NB4 (cell line): ENCODE data around the gene CDH13.

ENCODE experiments used
- DNase-seq: peaks from one replicate; pipeline ENCODE4 v3.0.0; 2010; ENCODE audit warnings: low read depth
- H3K4me3 ChIP-seq: one replicate; pipeline ENCODE4 v1.5.1; 2011; ENCODE audit warnings: mild to moderate bottlenecking, low read depth, low read length, moderate library complexity
- CTCF ChIP-seq: IDR thresholded peaks from one replicate; pipeline ENCODE4 v1.5.1; 2012; ENCODE audit warnings: low read depth, low read length
- MAX ChIP-seq: IDR thresholded peaks from 2 replicates; pipeline ENCODE4 v1.6.1; 2011; ENCODE audit warnings: low read depth, low read length
- MYC ChIP-seq: IDR thresholded peaks from 2 replicates; pipeline ENCODE4 v1.6.1; 2011; ENCODE audit warnings: low read depth, low read length
- POLR2A ChIP-seq: IDR thresholded peaks from 2 replicates; pipeline ENCODE4 v1.6.1; 2011; ENCODE audit warnings: mild to moderate bottlenecking; ENCODE audit not compliant: insufficient read length; ENCODE audit errors: extremely low read depth

Gene CDH13

GRCh38 chr16:83075956-83076355, 449.2 kb downstream of the CDH13 start:
- H3K4me3 ChIP-seq: no peak overlapping the region
- TF ChIP-seq POLR2A (no peak), MAX (no peak), CTCF (no peak), MYC (no peak)
- no peak for DNase-seq

DNA sequence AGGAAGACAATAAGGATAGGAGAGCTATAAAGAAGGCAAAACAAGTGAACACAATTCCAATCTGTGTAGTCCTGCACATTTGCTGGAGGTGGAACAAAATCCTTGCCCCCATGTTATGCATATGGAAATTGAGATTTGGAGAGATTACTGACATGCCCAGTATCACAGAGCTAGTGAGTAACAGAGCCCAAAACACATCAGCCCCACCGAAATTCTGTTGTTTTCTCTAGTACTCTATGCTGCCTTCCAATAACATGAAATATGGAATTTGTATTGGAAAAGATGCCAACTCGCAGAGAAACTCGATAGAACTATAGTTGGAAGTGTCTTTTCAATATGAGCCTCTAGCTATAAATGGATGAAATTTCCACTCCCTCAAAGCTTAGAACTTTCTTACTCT, 456.6 kb downstream of the CDH13 start:
- no peak for DNase-seq
- no peak overlapping the region for H3K4me3 ChIP-seq
- TF ChIP-seq MYC: no peak
- no peak for TF ChIP-seq POLR2A
- no peak for TF ChIP-seq CTCF
- no peak for TF ChIP-seq MAX

DNA sequence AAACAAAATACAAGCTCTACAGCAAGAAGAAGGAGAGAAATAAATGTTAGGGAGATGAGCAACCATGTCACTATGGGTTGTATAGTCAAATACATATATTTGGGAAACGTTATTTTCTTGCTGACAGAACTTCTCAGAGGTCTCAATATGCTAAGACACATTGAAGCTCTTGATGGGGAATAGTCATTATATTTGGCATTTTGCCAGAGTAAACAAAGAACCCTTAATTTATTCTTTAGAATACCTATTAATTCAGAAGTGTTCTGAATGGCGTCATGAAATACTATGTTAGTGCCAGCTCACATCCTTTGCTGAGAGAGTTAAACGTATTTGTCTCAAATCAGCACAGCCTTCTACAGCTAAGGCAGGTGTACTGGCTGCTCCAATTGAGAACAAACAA, 458.9 kb downstream of the CDH13 start:
- DNase-seq: no peak
- TF ChIP-seq MAX (no peak), POLR2A (no peak), CTCF (no peak), MYC (no peak)
- no peak overlapping the region for H3K4me3 ChIP-seq

- TF ChIP-seq CTCF: no peak
- no peak for TF ChIP-seq POLR2A
- no peak for TF ChIP-seq MAX
- no peak for TF ChIP-seq MYC
- no peak overlapping the region for H3K4me3 ChIP-seq
- DNase-seq: no peak
Observed at GRCh38 chr16:83095941-83096692, 469.3 kb downstream of the CDH13 start.

DNA sequence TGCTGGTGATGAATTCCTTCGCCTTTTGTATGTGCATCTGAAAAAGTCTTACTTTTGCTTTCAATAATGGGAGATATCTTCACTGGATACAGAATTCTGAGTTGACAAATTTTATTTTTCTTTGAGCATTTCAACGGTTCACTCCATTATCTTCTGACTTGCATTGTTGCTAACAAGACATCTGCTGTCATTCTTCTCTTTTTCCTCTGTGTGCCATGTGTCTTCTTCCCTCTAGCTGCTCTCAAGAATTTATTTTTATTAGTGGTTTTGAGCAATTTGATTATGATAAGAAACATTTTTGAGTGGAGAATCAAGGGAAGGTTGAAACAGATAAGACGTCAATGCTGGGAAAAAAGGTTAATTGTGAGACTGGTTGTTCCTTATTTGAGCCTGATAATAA, 471.8 kb downstream of the CDH13 start:
- H3K4me3 ChIP-seq: no peak overlapping the region
- no peak for DNase-seq
- TF ChIP-seq CTCF (no peak), POLR2A (no peak), MAX (no peak), MYC (no peak)
